K562 (cell line): ENCODE data around the gene CTIF. TPM values are rescaled to one million over a fixed set of nuclear protein-coding genes. Genes with fewer than 3 reads are reported as not detected.

Experiments
- ATAC-seq: fragments of 200-7000 bp; cut with Tn5 transposase; 3 replicates; pipeline ENCODE4 v1.9.1; 2020; ENCODE audit warnings: moderate library complexity
- BruUV-seq: library from RNA; stranded (reverse); fragments of 400-500 nt; replicated peaks from 2 replicates; lab custom pipeline; 2021; lab: Mats Ljungman, UMichigan
- CTCF ChIA-PET: fragments of 300-600 bp; formaldehyde crosslinking; extraction: SDS; loops from one replicate; lab custom pipeline; 2021; ENCODE audit warnings: low intra/inter-chr PET ratio; lab: Yijun Ruan, JAX
- POLR2A ChIA-PET: fragments of 300-600, 350-650 bp; sonication (Branson Sonifier 250); formaldehyde crosslinking; extraction: SDS; loops from one replicate; lab custom pipeline; 2021; ENCODE audit warnings: antibody characterized with exemption, inconsistent platforms; lab: Yijun Ruan, JAX
- DNase-seq, 4 experiments: peaks; one replicate each; pipeline versions ENCODE4 v3.0.0 to v3.0.0-alpha.2; 2011 to 2018; ENCODE audit warnings: low spot score in 3 of 4, mixed read lengths in 3 of 4; ENCODE audit errors: extremely low read depth in 1 of 4
- FAIRE-seq: peaks from 2 replicates; lab custom pipeline; 2011; peaks lifted over from hg19 to GRCh38; lab: Jason Lieb, UNC
- H2AFZ ChIP-seq: 2 replicates; pipeline ENCODE4 v1.6.0; 2011; ENCODE audit warnings: low read depth, low read length, control low read depth, inconsistent platforms
- H3K27ac ChIP-seq: fragments of 200-600 bp; 3 replicates; pipeline ENCODE4 v1.8.0; 2011; ENCODE audit warnings: low read depth, mild to moderate bottlenecking, control low read depth, inconsistent platforms, low read length, moderate library complexity, mixed read lengths; ENCODE audit errors: extremely low read depth
- H3K27me3 ChIP-seq, 2 experiments: fragments of 300-600 bp in 1 of 2; 2 replicates in 1 of 2; 3 replicates in 1 of 2; pipeline versions ENCODE4 v1.6.0 to v1.8.0; 2011; ENCODE audit warnings: inconsistent platforms in 2 of 2, low read length in 2 of 2, mild to moderate bottlenecking in 1 of 2, mixed read lengths in 1 of 2, moderate library complexity in 1 of 2; ENCODE audit not compliant: control insufficient read depth in 2 of 2, insufficient read depth in 2 of 2
- H3K36me3 ChIP-seq: fragments of 300-600 bp; 3 replicates; pipeline ENCODE4 v1.8.0; 2011; ENCODE audit warnings: mild to moderate bottlenecking, low read length, inconsistent platforms; ENCODE audit not compliant: control insufficient read depth, insufficient read depth
- H3K4me1 ChIP-seq, 2 experiments: fragments of 200-600 bp in 1 of 2; replicated peaks in 1 of 2; 2 replicates in 1 of 2; 3 replicates in 1 of 2; pipeline versions ENCODE4 v1.5.1 to v1.8.0; 2011; ENCODE audit warnings: inconsistent platforms in 2 of 2, low read length in 2 of 2, mild to moderate bottlenecking in 1 of 2, mixed read lengths in 1 of 2, moderate library complexity in 1 of 2; ENCODE audit not compliant: control insufficient read depth in 2 of 2, insufficient read depth in 2 of 2
- H3K4me2 ChIP-seq: 2 replicates; pipeline ENCODE4 v1.6.1; 2011; ENCODE audit warnings: low read length, control low read depth, inconsistent platforms, mixed read lengths; ENCODE audit not compliant: insufficient read depth
- H3K4me3 ChIP-seq: fragments of 200-600 bp; sonication (generic), shearing (Covaris generic); 2 replicates; pipeline ENCODE4 v1.5.1; 2016; ENCODE audit warnings: control low read depth, inconsistent platforms
- H3K79me2 ChIP-seq: fragments of 200-600 bp; 3 replicates; pipeline ENCODE4 v1.8.0; 2011; ENCODE audit warnings: low read length, inconsistent platforms; ENCODE audit not compliant: control insufficient read depth, insufficient read depth
- H3K9ac ChIP-seq, 2 experiments: 2 replicates each; pipeline versions ENCODE4 v1.6.0 to v1.6.1; 2011; ENCODE audit warnings: low read depth in 2 of 2, low read length in 2 of 2, control low read depth in 1 of 2, inconsistent platforms in 1 of 2, mild to moderate bottlenecking in 1 of 2, mixed read lengths in 1 of 2; ENCODE audit not compliant: insufficient read depth in 1 of 2
- H3K9me1 ChIP-seq: one replicate; pipeline ENCODE4 v1.6.0; 2011; ENCODE audit warnings: inconsistent platforms, mild to moderate bottlenecking, low read length, moderate library complexity; ENCODE audit not compliant: control insufficient read depth, insufficient read depth
- H3K9me3 ChIP-seq: replicated peaks from 2 replicates; pipeline ENCODE4 v1.5.1; 2011; ENCODE audit warnings: low read depth, low read length, inconsistent platforms; ENCODE audit not compliant: control insufficient read depth, insufficient read depth
- H4K20me1 ChIP-seq: replicated peaks from 2 replicates; pipeline ENCODE4 v1.6.1; 2011; ENCODE audit warnings: low read length, inconsistent platforms, mixed read lengths; ENCODE audit not compliant: control insufficient read depth, insufficient read depth
- CBFA2T3 ChIP-seq: fragments of 450-650 bp; IDR thresholded peaks from 2 replicates; pipeline ENCODE4 v1.6.1; 2017
- FOXP1 ChIP-seq: sonication (generic); formaldehyde crosslinking; IDR thresholded peaks from 2 replicates; pipeline ENCODE4 v1.8.0; 2022; ENCODE audit warnings: mild to moderate bottlenecking, missing genetic modification reagents
- JUND ChIP-seq, 2 experiments: IDR thresholded peaks; 2 replicates in 1 of 2; 3 replicates in 1 of 2; pipeline ENCODE4 v1.6.1; 2011; ENCODE audit warnings: borderline replicate concordance in 2 of 2, low read depth in 2 of 2, low read length in 2 of 2, improper control_type of control experiment in 1 of 2, missing biosample characterization in 1 of 2, missing genetic modification characterization in 1 of 2, missing genetic modification reagents in 1 of 2
- NFE2 ChIP-seq: IDR thresholded peaks from 2 replicates; pipeline ENCODE4 v1.6.1; 2014; ENCODE audit warnings: antibody characterized with exemption, low read depth
- WGBS: fragments of 100-300 bp; shearing (Covaris generic); methylation state at CpG from one replicate; pipeline ENCODE4 v1.1.6; 2016; ENCODE audit warnings: low coverage, mixed read lengths; ENCODE audit not compliant: insufficient coverage; ENCODE audit errors: missing lambda C conversion rate; 5-methylcytosine and 5-hydroxymethylcytosine counted together
- in situ Hi-C: fragments of 300-500 bp; cut with MboI; formaldehyde crosslinking; loops from 4 replicates; pipeline ENCODE4 v1.15.0; 2018; ENCODE audit warnings: inconsistent platforms, mixed read lengths
- intact Hi-C: fragments of 100-400 bp; cut with micrococcal nuclease; formaldehyde crosslinking; loops from 2 replicates; pipeline ENCODE4 v1.14.2; 2022
- polyA plus RNA-seq, 8 experiments: library from polyadenylated mRNA; depleted of rRNA in 4 of 8; stranded (reverse) in 5 of 8; unstranded in 3 of 8; fragments of >200 nt; fragmentation: Nextera tagmentation in 2 of 8; fragmentation: Illumina TruSeq in 1 of 8; extraction: Ambion mirVana in 2 of 8; extraction: Trizol in 1 of 8; gene quantifications; 2 replicates each; pipeline versions ENCODE4 v1.2.1 to v1.2.3, GENCODE V29; 2011 to 2014; ENCODE audit warnings: inconsistent platforms in 1 of 8, missing spikeins in 1 of 8
- total RNA-seq, 7 experiments: library from RNA; depleted of rRNA in 6 of 7; stranded (reverse); fragments of >200 nt in 6 of 7; fragmentation: Illumina TruSeq in 2 of 7; extraction: Trizol in 2 of 7; gene quantifications; 2 replicates each; pipeline versions ENCODE4 v1.2.1 to v1.2.3, GENCODE V29; 2011 to 2021; ENCODE audit warnings: low replicate concordance in 1 of 7

The CTIF gene
- total and polyA plus RNA-seq, 9 of the 15 experiments (the other 6 are each of a cell fraction or from before 2014, with no cell fraction given) = 0.17 to 11.5 (median 2.2) TPM

GRCh38 chr18:48872234-48873145 lies 333.7 kb downstream of the CTIF start:
- H3K4me2 ChIP-seq = peak overlapping the region; percentile 14; the same call in 1 of the 2 replicates
- BruUV-seq = no TSS peak
- no peaks in the 10 kb centered on the region for H3K9me3 ChIP-seq
- ATAC-seq = no peak
- TF ChIP-seq CBFA2T3 (0 out of 2 replicates have a peak, but pooled peaks have one; percentile 6), FOXP1 (CRISPR knock-in tag) (no peak), NFE2 (peak; percentile 15; the same call in 1 of the 2 replicates), JUND (IDR thresholded peaks at IDR 0.05; ENCODE audit: borderline replicate concordance, low read depth, low read length) (peak; percentile 12; the same call in 1 of the 2 replicates), JUND (tag; IDR thresholded peaks at IDR 0.05; ENCODE audit: borderline replicate concordance, low read depth, low read length) (no peak)
- ChIA-PET CTCF (no interaction called here), POLR2A (interaction anchor here (0.6 kb wide), 1 partner anchor 225 kb away, joined by 3 read pairs; no protein-coding TSS in a partner anchor)
- no peak overlapping the region for H3K9ac ChIP-seq
- FAIRE-seq = no peak
- no peaks in the 10 kb centered on the region for H3K79me2 ChIP-seq
- peaks cover 19 to 28% of the 10 kb centered on the region in 2 experiments for H3K4me1 ChIP-seq
- H2AFZ ChIP-seq = peak overlapping the region; percentile 37; the same call in 1 of the 2 replicates
- peak overlapping the region; percentile 25; the same call in 1 of the 3 replicates for H3K27ac ChIP-seq
- H3K27me3 ChIP-seq = no peaks in the 10 kb centered on the region
- no peaks in the 10 kb centered on the region for H3K9me1 ChIP-seq
- H3K4me3 ChIP-seq = no peak overlapping the region
- H3K36me3 ChIP-seq = no peaks in the 10 kb centered on the region
- in situ Hi-C loops = no loop called here
- no peaks in the 10 kb centered on the region for H4K20me1 ChIP-seq
- WGBS = 23% methylated on average over 16 of the region's 20 CpGs
- intact Hi-C loops = no loop called here
- DNase-seq = peak in 1 of 4 experiments; percentile 29
